ENCODE results near the gene CBL. TPM values are rescaled to one million over a fixed set of nuclear protein-coding genes. Genes with fewer than 3 reads are reported as not detected.

Gene CBL
- polyA plus RNA-seq, 1 of the 3 experiments (the other 2 are of a cell fraction), result 9.5 TPM

- TF ChIP-seq IRF3 (IDR thresholded peaks at IDR 0.05; ENCODE audit: low read depth, low read length), result no peak
- TF ChIP-seq, protein P1, sequence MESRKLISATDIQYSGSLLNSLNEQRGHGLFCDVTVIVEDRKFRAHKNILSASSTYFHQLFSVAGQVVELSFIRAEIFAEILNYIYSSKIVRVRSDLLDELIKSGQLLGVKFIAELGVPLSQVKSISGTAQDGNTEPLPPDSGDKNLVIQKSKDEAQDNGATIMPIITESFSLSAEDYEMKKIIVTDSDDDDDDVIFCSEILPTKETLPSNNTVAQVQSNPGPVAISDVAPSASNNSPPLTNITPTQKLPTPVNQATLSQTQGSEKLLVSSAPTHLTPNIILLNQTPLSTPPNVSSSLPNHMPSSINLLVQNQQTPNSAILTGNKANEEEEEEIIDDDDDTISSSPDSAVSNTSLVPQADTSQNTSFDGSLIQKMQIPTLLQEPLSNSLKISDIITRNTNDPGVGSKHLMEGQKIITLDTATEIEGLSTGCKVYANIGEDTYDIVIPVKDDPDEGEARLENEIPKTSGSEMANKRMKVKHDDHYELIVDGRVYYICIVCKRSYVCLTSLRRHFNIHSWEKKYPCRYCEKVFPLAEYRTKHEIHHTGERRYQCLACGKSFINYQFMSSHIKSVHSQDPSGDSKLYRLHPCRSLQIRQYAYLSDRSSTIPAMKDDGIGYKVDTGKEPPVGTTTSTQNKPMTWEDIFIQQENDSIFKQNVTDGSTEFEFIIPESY (IDR thresholded peaks at IDR 0.05; ENCODE audit: borderline replicate concordance, low read depth), result no peak
- no peak for TF ChIP-seq YY1 (IDR thresholded peaks at IDR 0.05; ENCODE audit: low read depth)
- TF ChIP-seq FOXM1 (IDR thresholded peaks at IDR 0.05; ENCODE audit: low read depth), result no peak
- no peak for TF ChIP-seq FOXJ3 (CRISPR knock-in tag; IDR thresholded peaks at IDR 0.05)
- TF ChIP-seq FOSL2 (IDR thresholded peaks at IDR 0.05; ENCODE audit: borderline replicate concordance, low read depth), result peak; percentile 78
- TF ChIP-seq, protein P2, sequence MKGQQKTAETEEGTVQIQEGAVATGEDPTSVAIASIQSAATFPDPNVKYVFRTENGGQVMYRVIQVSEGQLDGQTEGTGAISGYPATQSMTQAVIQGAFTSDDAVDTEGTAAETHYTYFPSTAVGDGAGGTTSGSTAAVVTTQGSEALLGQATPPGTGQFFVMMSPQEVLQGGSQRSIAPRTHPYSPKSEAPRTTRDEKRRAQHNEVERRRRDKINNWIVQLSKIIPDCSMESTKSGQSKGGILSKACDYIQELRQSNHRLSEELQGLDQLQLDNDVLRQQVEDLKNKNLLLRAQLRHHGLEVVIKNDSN (IDR thresholded peaks at IDR 0.05; ENCODE audit: borderline replicate concordance, low read depth), result no peak
- peak; percentile 68 for TF ChIP-seq JUND (IDR thresholded peaks at IDR 0.05)
- no peak for TF ChIP-seq GATA2 (CRISPR knock-in tag; IDR thresholded peaks at IDR 0.05)
- no peak for TF ChIP-seq CTCF (IDR thresholded peaks at IDR 0.05)
- TF ChIP-seq POLR2AphosphoS5 (IDR thresholded peaks at IDR 0.05; ENCODE audit: low read depth, low read length), result no peak
- no peak for TF ChIP-seq SMC3 (IDR thresholded peaks at IDR 0.05; ENCODE audit: low read depth, low read length)
- TF ChIP-seq MEF2A (IDR thresholded peaks at IDR 0.05; ENCODE audit: borderline replicate concordance, low read depth), result no peak
- no peak for TF ChIP-seq NFIC (IDR thresholded peaks at IDR 0.05; ENCODE audit: borderline replicate concordance)
- TF ChIP-seq MAX (IDR thresholded peaks at IDR 0.05; ENCODE audit: low read depth), result no peak
- TF ChIP-seq ELF1 (IDR thresholded peaks at IDR 0.05), result no peak
Measured at GRCh38 chr11:119175493-119176077, 30.6 kb upstream of the CBL start (continued).
